Subcutaneous adipose tissue (tissue), 4 donors: ENCODE data around the gene ADARB2. TPM values are rescaled to one million over a fixed set of nuclear protein-coding genes. Genes with fewer than 3 reads are reported as not detected.

Source experiments
- CTCF ChIP-seq: fragments of 450-650 bp; IDR thresholded peaks from one replicate; pipeline ENCODE4 v1.5.1; 2016; ENCODE audit warnings: low read depth, mild to moderate bottlenecking, control low read depth, antibody characterized with exemption, moderate library complexity
- total RNA-seq, 4 donors: library from RNA; depleted of rRNA; stranded (reverse); fragments of >200 nt; gene quantifications; one replicate each; pipeline ENCODE4 v1.1.0, GENCODE V29; 2016

ADARB2 gene
- total RNA-seq, 4 donors from 2014 or later = under 0.01 to 0.65 (median 0.44) TPM; not detected in 1

- TF ChIP-seq CTCF = no peak
These were observed 7.2 kb upstream of the ADARB2 start for GRCh38 chr10:1744524-1744923.

- TF ChIP-seq CTCF = no peak
These were observed 5.8 kb upstream of the ADARB2 start for GRCh38 chr10:1743141-1743540.

DNA sequence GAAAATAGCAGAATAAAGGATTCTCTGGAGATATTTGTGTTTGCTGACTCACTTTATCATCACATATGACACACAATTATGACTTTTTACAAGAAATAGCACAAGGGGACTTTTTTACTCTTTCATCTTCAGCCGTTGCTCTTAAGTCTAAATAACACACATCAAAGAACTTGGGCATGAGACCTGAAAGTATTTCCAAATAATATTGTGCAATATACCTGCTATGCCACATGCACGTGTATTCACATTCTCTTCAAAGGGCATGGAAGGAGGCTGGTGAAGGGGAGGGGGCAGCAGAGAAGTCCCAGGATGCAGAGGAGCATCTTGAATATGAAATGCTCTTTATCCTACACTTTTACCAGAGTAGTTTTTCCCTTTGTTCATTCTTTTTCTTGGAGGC lies 4.1 kb upstream of the ADARB2 start:
- no peak for TF ChIP-seq CTCF

DNA sequence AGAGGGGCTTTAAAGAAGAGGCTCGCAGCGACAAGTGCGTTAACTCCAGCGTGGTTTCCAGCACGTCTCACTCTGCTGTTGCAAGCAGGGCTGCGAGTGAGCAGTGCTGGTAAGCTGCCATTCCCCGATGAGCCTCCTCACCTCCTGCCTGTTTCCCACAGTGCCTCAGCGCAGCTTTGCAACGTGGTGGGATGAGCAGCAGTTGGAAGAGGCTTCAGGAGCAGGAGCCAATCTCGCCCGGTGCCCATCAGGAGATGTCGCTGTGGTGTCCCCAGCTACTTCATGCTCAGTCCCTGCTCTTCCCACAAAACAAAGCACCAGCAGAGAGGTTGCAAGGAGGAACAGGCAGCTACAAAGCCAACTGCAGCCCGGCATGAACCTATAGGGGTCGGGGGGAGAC lies 2.4 kb upstream of the ADARB2 start:
- TF ChIP-seq CTCF = no peak

DNA sequence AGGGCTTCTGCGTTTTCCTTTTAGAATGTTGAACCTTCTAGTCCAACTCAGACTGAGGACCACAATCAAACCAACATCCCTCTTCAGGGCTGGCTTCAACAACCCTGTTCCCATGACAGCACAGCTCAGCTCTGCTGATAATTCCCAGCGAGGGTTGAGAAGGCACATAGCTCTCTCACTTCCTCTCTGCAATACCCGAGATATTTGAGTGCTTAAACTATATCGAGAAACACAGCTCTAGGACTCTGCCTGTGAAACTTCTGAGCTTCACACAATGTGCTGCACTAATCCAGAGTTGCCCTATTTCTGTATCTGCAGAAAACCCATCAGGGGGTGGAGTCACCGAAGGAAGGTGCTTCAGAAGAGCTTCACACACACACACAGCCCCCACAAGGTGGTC lies 1.6 kb upstream of the ADARB2 start:
- no peak for TF ChIP-seq CTCF

DNA sequence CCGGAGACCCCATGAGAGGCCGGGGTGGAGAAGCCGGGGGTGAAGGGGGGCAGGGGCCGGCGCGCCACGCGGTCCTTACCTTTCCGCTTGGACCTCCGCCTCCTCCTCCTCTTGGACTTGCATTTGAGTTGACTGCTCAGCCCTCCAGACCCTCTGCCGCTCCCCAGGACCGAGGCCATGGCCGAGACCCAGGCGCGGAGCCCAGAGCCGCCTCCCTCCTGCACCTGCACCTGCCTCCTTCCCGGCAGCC lies 428 bp downstream of the ADARB2 start:
- no peak for TF ChIP-seq CTCF

- TF ChIP-seq CTCF = no peak
These were observed 967 bp downstream of the ADARB2 start for GRCh38 chr10:1736144-1736971.
